K562 (cell line): ENCODE results near the gene STXBP6. TPM values are rescaled to one million over a fixed set of nuclear protein-coding genes. Genes with fewer than 3 reads are reported as not detected.

ENCODE experiments used
- ATAC-seq: fragments of 200-7000 bp; cut with Tn5 transposase; 3 replicates; pipeline ENCODE4 v1.9.1; 2020; ENCODE audit warnings: moderate library complexity
- BruUV-seq: library from RNA; stranded (reverse); fragments of 400-500 nt; replicated peaks from 2 replicates; lab custom pipeline; 2021; lab: Mats Ljungman, UMichigan
- CTCF ChIA-PET: fragments of 300-600 bp; formaldehyde crosslinking; extraction: SDS; loops from one replicate; lab custom pipeline; 2021; ENCODE audit warnings: low intra/inter-chr PET ratio; lab: Yijun Ruan, JAX
- POLR2A ChIA-PET: fragments of 300-600, 350-650 bp; sonication (Branson Sonifier 250); formaldehyde crosslinking; extraction: SDS; loops from one replicate; lab custom pipeline; 2021; ENCODE audit warnings: antibody characterized with exemption, inconsistent platforms; lab: Yijun Ruan, JAX
- DNase-seq, 4 experiments: peaks; one replicate each; pipeline versions ENCODE4 v3.0.0 to v3.0.0-alpha.2; 2011 to 2018; ENCODE audit warnings: low spot score in 3 of 4, mixed read lengths in 3 of 4; ENCODE audit errors: extremely low read depth in 1 of 4
- FAIRE-seq: peaks from 2 replicates; lab custom pipeline; 2011; peaks lifted over from hg19 to GRCh38; lab: Jason Lieb, UNC
- H2AFZ ChIP-seq: 2 replicates; pipeline ENCODE4 v1.6.0; 2011; ENCODE audit warnings: low read depth, low read length, control low read depth, inconsistent platforms
- H3K27ac ChIP-seq: fragments of 200-600 bp; 3 replicates; pipeline ENCODE4 v1.8.0; 2011; ENCODE audit warnings: low read depth, mild to moderate bottlenecking, control low read depth, inconsistent platforms, low read length, moderate library complexity, mixed read lengths; ENCODE audit errors: extremely low read depth
- H3K27me3 ChIP-seq, 2 experiments: fragments of 300-600 bp in 1 of 2; 2 replicates in 1 of 2; 3 replicates in 1 of 2; pipeline versions ENCODE4 v1.6.0 to v1.8.0; 2011; ENCODE audit warnings: inconsistent platforms in 2 of 2, low read length in 2 of 2, mild to moderate bottlenecking in 1 of 2, mixed read lengths in 1 of 2, moderate library complexity in 1 of 2; ENCODE audit not compliant: control insufficient read depth in 2 of 2, insufficient read depth in 2 of 2
- H3K36me3 ChIP-seq: fragments of 300-600 bp; 3 replicates; pipeline ENCODE4 v1.8.0; 2011; ENCODE audit warnings: mild to moderate bottlenecking, low read length, inconsistent platforms; ENCODE audit not compliant: control insufficient read depth, insufficient read depth
- H3K4me1 ChIP-seq, 2 experiments: fragments of 200-600 bp in 1 of 2; replicated peaks in 1 of 2; 2 replicates in 1 of 2; 3 replicates in 1 of 2; pipeline versions ENCODE4 v1.5.1 to v1.8.0; 2011; ENCODE audit warnings: inconsistent platforms in 2 of 2, low read length in 2 of 2, mild to moderate bottlenecking in 1 of 2, mixed read lengths in 1 of 2, moderate library complexity in 1 of 2; ENCODE audit not compliant: control insufficient read depth in 2 of 2, insufficient read depth in 2 of 2
- H3K4me2 ChIP-seq: 2 replicates; pipeline ENCODE4 v1.6.1; 2011; ENCODE audit warnings: low read length, control low read depth, inconsistent platforms, mixed read lengths; ENCODE audit not compliant: insufficient read depth
- H3K4me3 ChIP-seq: fragments of 200-600 bp; sonication (generic), shearing (Covaris generic); 2 replicates; pipeline ENCODE4 v1.5.1; 2016; ENCODE audit warnings: control low read depth, inconsistent platforms
- H3K79me2 ChIP-seq: fragments of 200-600 bp; 3 replicates; pipeline ENCODE4 v1.8.0; 2011; ENCODE audit warnings: low read length, inconsistent platforms; ENCODE audit not compliant: control insufficient read depth, insufficient read depth
- H3K9ac ChIP-seq, 2 experiments: 2 replicates each; pipeline versions ENCODE4 v1.6.0 to v1.6.1; 2011; ENCODE audit warnings: low read depth in 2 of 2, low read length in 2 of 2, control low read depth in 1 of 2, inconsistent platforms in 1 of 2, mild to moderate bottlenecking in 1 of 2, mixed read lengths in 1 of 2; ENCODE audit not compliant: insufficient read depth in 1 of 2
- H3K9me1 ChIP-seq: one replicate; pipeline ENCODE4 v1.6.0; 2011; ENCODE audit warnings: inconsistent platforms, mild to moderate bottlenecking, low read length, moderate library complexity; ENCODE audit not compliant: control insufficient read depth, insufficient read depth
- H3K9me3 ChIP-seq: replicated peaks from 2 replicates; pipeline ENCODE4 v1.5.1; 2011; ENCODE audit warnings: low read depth, low read length, inconsistent platforms; ENCODE audit not compliant: control insufficient read depth, insufficient read depth
- H4K20me1 ChIP-seq: replicated peaks from 2 replicates; pipeline ENCODE4 v1.6.1; 2011; ENCODE audit warnings: low read length, inconsistent platforms, mixed read lengths; ENCODE audit not compliant: control insufficient read depth, insufficient read depth
- ELK1 ChIP-seq: sonication (generic); formaldehyde crosslinking; IDR thresholded peaks from 2 replicates; pipeline ENCODE4 v1.8.1; 2022; ENCODE audit warnings: missing genetic modification reagents
- NFIC ChIP-seq: fragments of 450-650 bp; IDR thresholded peaks from 2 replicates; pipeline ENCODE4 v1.6.1; 2017; ENCODE audit warnings: mild to moderate bottlenecking, inconsistent platforms
- ZFP1 ChIP-seq: fragments of 450-650 bp; formaldehyde crosslinking; IDR thresholded peaks from 2 replicates; pipeline ENCODE4 v1.4.0; 2020; ENCODE audit warnings: mild to moderate bottlenecking, mixed read lengths
- ZNF512 ChIP-seq: IDR thresholded peaks from 2 replicates; pipeline ENCODE4 v1.6.1; 2016; ENCODE audit warnings: missing genetic modification characterization, missing compliant biosample characterization
- whole genome bisulfite sequencing: fragments of 100-300 bp; shearing (Covaris generic); methylation state at CpG from one replicate; pipeline ENCODE4 v1.1.6; 2016; ENCODE audit warnings: low coverage, mixed read lengths; ENCODE audit not compliant: insufficient coverage; ENCODE audit errors: missing lambda C conversion rate; 5-methylcytosine and 5-hydroxymethylcytosine counted together
- in situ Hi-C: fragments of 300-500 bp; cut with MboI; formaldehyde crosslinking; loops from 4 replicates; pipeline ENCODE4 v1.15.0; 2018; ENCODE audit warnings: inconsistent platforms, mixed read lengths
- intact Hi-C: fragments of 100-400 bp; cut with micrococcal nuclease; formaldehyde crosslinking; loops from 2 replicates; pipeline ENCODE4 v1.14.2; 2022
- polyA plus RNA-seq, 8 experiments: library from polyadenylated mRNA; depleted of rRNA in 4 of 8; stranded (reverse) in 5 of 8; unstranded in 3 of 8; fragments of >200 nt; fragmentation: Nextera tagmentation in 2 of 8; fragmentation: Illumina TruSeq in 1 of 8; extraction: Ambion mirVana in 2 of 8; extraction: Trizol in 1 of 8; gene quantifications; 2 replicates each; pipeline versions ENCODE4 v1.2.1 to v1.2.3, GENCODE V29; 2011 to 2014; ENCODE audit warnings: inconsistent platforms in 1 of 8, missing spikeins in 1 of 8
- total RNA-seq, 7 experiments: library from RNA; depleted of rRNA in 6 of 7; stranded (reverse); fragments of >200 nt in 6 of 7; fragmentation: Illumina TruSeq in 2 of 7; extraction: Trizol in 2 of 7; gene quantifications; 2 replicates each; pipeline versions ENCODE4 v1.2.1 to v1.2.3, GENCODE V29; 2011 to 2021; ENCODE audit warnings: low replicate concordance in 1 of 7

Gene STXBP6
- total and polyA plus RNA-seq, 9 of the 15 experiments (the other 6 are each of a cell fraction or from before 2014, with no cell fraction given): 0.27 to 0.89 (median 0.59) TPM

- peak in 1 of 4 experiments; percentile 9 for DNase-seq
- Histone ChIP-seq H3K9ac (no peak overlapping the region), H3K4me1 (no peaks in the 10 kb centered on the region), H3K36me3 (no peaks in the 10 kb centered on the region), H3K27me3 (no peaks in the 10 kb centered on the region), H3K9me1 (no peaks in the 10 kb centered on the region), H4K20me1 (no peaks in the 10 kb centered on the region), H3K79me2 (no peaks in the 10 kb centered on the region), H2AFZ (no peak overlapping the region), H3K4me3 (no peak overlapping the region), H3K9me3 (no peaks in the 10 kb centered on the region), H3K4me2 (no peak overlapping the region), H3K27ac (no peak overlapping the region)
- ChIA-PET POLR2A (no interaction called here), CTCF (no interaction called here)
- FAIRE-seq: no peak
- BruUV-seq: no TSS peak
- in situ Hi-C loops: no loop called here
- 0% methylated on average over 4 of the region's 5 CpGs for WGBS
- intact Hi-C loops: no loop called here
- ATAC-seq: no peak
- TF ChIP-seq NFIC (0 out of 2 replicates have a peak, but pooled peaks have one; percentile 10), ZNF512 (tag) (peak; percentile 41; the same call in 1 of the 2 replicates), ZFP1 (no peak), ELK1 (CRISPR knock-in tag) (no peak)
These were observed 138.4 kb downstream of the STXBP6 start for GRCh38 chr14:24911324-24912109.
